Measurements from ENCODE around the gene ETFB.

The ETFB gene

DNA sequence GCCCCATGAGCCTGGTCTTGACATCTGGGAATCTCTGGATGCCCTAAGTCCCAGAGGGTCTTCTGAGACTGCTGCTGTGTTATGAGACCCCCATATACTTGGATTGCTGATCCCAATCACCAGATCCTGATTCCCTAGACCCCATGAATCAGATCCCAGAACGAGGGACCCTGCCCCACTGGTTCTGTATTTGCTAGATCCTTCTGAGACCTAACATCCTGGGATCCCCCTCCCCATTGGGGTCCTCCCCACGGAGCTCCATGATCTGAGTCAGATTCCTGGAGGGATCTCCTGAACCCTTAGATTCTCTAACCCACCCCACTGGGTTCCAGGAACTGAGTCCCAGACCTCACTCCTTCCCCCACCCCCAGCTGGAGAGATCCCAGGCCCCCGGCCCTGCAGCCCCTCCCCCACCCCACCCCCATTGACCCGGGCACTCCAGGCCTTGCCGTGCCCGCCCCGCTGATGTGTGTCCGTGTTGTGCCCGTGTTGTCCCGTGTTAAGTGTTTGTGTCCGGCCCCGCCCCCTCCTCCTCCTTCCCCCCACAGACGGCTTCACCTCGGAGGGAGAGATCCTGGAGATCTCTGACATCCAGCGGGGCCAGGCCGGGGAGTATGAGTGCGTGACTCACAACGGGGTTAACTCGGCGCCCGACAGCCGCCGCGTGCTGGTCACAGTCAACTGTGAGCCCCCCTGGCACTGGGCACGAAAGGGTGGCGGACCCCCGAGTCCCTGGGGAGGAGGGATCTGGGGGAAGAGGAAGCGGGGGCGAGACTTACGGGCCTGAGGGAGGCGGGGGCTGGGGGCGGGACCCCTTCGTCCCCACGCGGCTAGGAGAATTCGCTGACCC, 39.7 kb downstream of the ETFB start:
- DNase-seq = no peak

DNA sequence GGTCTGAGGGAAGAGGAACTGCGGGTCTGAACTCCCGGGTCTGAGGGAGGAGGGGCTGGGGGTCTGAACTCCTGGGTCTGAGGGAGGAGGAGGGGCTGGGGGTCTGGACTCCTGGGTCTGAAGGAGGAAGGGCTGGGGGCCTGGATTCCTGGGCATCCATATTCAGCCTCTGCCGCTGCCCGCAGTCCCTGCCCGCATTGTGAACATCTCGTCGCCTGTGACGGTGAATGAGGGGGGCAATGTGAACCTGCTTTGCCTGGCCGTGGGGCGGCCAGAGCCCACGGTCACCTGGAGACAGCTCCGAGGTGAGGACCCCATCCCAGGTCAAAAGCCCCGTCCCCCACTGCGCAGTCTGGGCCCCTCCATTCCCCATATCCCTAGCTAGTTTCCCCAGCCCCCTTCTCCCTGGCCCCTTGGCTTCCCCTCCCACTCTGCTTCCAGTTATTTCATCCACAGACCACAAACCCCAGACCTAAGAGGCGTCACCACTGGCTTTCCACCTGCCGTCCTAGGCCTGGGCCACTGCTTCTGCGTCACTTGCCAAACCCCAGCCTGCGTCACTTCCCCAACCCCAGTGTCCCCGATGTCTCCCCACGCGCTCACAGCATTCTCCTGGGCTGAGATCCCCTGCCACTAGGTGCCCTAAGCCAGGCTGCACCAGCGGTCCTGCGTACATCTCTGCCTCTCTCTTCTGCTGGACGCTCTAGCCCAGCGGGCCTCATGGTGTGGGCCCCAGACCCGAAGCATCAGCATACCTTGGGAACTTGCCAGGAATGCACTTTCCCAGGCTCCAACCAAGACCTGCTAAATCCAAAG, 40.8 kb downstream of the ETFB start:
- DNase-seq = no peak

DNA sequence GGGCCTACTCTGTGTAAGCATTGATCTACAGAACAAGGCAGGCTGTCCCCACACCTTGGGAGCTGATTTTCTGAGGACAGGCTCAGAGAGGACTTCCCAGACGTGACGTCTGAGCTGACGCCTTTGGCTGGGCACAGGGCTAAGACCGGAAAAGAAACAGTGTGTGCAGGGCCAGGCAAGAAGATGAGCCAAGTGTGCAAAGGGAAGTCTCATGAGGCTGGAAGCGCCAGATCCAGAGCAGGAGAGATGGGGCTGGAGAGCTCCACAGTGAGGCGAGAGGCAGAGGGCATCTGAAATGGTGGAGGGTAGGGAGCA, 42.1 kb downstream of the ETFB start:
- no peak for DNase-seq

DNA sequence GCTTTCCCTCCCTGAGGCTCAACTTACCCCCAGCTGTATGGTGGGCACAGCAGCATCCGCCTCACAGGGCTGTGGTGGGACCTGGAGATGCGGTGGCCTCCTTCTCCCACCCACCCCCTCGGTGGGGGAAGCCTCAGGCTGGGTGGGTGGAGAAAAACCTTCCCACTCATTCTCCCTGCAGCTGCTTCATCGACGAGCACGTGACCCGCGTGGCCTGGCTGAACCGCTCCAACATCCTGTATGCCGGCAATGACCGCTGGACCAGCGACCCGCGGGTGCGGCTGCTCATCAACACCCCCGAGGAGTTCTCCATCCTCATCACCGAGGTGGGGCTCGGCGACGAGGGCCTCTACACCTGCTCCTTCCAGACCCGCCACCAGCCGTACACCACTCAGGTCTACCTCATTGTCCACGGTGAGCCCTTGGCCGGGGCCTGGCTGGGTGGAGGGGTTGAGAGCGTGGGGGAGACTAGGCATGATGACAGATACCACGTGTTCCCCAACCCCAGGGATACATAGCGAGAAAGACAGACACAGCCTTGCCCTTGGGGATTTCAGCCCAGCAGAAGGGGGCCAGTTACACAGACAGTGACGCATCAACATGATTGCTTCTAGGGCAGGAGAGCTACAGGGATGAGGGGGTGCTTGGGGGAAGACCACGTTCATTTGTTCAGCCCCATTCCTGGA, 42.6 kb downstream of the ETFB start:
- DNase-seq = no peak

DNA sequence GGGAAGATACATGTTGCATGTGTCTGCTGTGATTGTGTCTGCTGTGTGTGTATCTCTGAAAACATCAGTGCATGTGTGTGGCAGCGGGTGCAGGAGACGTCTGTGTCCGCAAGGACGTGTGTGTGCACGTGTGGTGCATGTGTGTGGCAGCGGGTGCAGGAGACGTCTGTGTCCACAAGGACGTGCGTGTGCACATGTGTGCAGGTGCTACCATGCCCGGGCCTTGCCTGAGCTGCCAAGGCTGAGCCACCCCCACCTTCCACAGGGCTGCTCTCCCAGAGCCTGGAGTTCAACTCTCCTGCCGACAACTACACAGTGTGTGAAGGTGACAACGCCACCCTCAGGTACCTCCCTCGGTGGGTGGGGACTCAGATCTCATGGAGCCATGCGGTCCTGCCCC, 44.4 kb downstream of the ETFB start:
- no peak for DNase-seq

DNA sequence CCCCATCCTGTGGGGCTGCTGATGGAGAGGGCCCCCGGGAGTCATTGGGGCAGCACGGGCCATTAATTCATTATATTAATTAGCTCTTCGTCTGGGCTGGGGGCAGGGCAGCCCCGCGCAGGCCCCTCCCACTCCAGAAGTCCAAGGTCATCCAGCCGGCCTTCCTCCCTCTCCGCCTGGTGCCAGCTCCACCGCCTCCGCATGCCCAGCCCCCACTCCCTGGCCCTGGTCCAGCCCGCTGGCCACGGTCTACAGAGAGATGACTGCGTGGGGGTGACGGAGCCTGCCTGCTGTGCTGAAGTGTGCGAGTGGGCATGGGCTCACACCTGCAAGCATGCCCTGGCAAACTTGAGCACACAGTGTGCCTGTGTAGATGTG, 45.9 kb downstream of the ETFB start:
- no peak for DNase-seq

DNA sequence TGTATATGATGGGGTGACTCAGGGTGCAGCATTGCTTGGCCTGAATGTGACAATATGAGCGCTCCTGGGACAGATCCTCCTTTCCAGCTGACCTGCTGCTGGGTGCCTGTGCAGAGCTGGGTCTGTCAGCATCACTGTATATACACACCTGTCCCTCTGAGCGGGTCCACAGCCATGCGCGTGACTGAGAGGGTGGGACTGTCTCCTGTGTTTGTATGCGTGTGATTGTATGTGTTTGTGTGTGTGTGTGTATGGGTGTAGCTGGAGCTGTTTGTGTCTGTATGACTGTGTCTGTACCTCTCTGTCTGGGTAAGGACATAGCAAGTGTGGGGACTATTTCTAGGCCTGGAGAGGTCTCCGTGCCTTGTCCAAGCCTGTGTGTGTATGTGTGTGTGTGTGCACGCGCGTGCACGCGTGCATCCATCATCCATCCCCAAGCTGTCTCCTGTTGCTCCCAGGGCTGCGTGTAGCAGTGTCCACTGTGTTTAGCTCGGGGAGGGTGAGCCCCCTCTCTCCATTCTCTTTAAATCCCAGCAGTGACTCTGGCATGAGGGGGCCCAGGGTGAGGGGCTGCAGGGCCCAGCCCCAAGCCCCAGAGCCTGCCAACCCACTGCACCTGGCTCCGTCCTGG, 46.4 kb downstream of the ETFB start:
- no peak for DNase-seq

DNA sequence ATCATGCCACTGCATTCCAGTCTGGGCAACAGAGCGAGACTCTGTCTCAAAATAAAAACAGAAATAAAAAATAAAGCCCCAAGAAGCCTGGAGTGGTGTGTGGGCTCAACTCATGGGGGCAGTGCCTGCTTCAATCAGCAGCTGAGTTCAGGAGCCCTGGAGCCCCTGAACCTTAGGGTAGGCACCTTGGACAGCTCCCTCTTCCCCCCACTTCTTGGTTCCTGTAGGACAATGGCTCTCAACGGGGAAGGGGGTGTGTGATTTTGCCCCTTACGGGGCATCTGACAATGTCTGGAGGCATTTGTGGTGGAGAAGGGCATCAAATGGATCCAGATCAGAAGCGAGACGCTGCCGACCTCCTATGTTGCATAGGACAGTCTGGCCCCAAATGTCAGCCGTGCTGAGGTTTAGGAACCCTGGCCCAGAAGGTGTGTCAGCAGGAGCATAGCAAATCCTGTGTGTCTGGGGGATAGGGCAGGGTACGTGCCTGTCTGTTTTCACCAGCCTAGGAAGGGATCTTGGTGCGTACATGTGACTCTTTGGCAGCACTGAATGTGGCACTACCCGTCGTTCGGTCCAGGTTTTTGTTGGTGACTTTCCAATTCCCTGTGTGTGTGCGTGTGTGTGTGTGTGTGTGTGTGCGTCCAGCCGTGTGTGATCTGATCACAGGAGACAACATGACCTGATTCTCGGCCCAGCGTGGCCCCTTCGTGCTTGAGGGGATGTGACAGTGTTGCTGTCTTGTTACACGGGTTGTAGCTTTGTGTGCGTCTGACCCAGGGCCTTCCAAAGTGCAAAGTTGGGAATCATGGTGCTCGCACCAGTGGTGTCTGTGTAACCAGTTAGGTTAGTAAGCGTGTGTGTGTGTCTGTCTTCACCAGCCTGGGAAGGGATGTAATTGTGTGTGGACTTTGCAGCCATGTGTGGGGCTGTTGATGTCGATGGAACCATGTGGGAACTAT, 47.2 kb downstream of the ETFB start:
- no peak for DNase-seq

DNA sequence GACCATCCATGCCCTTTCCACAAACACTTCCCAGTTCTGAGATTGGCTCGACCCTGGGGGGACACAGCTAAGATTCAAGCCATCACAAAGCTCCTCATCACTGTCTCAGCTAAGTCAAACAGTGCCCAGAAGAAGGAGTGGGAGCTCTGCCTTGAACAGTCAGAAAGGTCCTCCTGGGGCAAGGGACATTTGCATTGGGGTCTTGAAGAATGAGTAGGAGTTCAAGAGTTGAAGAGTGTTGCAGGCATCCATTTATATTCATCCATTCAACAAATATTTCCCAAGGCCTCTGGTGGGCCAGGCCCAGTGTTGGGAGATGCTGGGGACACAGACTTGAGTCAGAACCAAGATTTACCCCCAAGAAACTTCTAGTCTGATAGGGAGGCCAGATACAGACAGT, 48.2 kb downstream of the ETFB start:
- no peak for DNase-seq

DNA sequence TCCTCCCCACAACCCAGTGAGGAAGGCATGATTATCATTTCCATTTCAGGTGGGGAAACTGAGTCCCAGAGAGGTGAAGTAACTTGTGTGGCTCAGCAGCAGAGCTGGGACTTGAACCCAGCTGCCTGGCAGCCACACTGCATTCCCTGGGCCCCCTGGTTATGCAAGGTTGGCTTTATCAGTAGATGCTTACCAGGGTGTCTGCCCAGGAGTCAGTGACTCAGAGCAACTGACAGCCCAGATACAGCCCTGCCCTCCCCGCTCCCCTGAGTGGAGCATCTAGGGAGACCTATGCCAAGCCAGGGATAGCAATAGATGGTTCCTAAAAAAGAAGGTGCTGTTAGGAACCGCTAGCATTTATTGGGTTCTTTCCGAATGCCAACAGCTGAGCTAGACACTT, 48.8 kb downstream of the ETFB start:
- no peak for DNase-seq

DNA sequence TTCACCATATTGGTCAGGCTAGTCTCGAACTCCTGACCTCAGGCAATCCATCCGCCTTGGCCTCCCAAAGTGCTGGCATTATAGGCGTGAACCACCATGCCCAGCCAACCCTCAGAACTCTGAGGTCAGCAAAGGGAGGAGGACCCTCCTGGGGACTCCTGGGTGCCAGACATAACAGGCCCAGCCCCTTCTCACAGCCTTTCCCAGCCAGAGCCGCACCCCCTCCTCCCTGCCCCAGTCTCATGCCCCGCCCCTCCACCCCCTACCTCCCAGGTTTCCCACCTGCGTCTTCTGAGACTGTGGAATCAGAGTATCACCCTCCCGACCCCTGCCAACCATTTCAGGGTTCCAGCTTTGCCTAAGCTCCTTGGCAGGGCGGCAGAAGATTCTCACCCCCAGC, 49.5 kb downstream of the ETFB start:
- DNase-seq = no peak

DNA sequence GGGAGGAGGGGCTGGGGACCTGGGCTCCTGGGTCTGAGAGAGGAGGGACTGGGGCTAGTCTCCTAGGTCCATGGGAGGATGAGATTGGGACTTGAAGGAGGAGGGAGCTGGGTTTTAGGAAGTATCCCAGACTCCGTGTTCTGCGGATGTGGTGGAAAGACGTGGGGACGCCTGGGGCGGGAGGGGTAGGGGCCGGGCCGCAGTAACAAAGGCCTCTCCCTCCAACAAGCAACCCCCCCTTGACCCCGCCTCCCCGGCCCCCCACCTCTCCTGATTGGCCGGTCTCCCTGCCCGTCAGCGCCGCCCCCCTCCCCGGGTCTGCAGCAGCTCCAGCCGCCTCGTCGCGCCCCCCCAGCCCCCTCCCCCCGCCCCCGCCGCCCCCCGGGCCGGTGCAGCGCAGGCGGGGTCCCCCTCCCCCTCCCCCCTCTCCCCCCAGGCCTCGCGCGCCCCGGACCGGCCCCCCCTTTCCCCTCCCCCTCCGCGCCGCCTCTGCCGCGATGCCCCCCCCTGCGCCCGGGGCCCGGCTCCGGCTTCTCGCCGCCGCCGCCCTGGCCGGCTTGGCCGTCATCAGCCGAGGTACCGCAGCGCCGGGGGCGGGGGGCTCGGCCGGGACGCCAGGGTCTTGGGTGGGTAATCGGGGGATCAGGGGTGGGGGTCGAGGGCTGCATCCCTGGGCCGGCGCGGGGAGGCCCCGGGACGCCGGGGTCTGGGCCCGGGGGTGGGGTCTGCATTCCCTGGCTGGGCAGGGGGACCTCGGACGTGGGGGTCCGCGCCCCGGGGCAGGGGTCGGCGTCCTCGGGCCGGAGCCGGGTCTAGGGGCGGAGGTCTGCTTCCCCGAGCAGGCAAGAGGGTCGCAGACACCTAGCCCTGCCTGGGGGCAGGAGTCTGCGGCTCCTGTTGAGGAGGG, 54.6 kb downstream of the ETFB start, which contains the start of gene IGLON5:
Gene IGLON5 (plus strand): TSS at position 294 of the 907 bp plus-strand sequence. CDS start 204 bp downstream, at position 498.
- DNase-seq = no peak

DNA sequence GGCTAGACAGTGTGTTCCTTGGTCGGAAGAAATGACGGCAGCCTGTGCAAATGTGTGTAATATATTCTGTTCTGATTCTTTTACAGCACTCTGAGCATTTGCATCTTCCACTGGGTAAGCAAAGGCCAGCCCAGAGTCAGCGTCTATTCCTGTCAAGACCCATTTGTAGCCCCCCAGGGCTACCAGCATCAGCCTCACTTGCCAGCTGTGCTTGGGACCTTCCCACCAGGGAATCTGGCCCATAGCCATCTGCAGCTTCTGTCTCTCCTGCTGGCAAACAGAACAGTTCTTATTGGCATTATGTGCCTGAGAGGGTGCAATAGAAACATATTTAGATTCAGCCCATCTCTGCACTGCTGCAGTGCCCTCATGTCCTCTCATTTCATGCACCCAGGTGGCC, 60.7 kb downstream of the ETFB start:
- no peak for DNase-seq

DNA sequence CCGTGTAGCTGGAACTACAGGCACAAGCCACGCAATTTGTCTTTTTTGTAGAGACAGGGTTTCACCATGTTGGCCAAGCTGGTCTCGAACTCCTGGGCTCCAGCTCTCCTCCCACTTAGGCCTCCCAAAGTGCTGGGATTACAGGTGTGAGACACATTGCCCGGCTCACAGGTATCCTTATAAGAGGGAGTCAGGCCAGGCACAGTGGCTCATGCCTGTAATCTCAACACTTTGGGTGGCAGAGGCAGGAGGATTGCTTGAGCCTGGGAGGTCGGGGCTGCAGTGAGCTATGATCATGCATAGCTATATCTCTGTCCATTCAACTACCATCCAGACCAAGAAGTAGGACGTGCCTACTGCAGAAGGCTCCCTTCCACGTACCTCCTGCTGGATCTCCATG, 64.9 kb downstream of the ETFB start:
- no peak for DNase-seq

DNA sequence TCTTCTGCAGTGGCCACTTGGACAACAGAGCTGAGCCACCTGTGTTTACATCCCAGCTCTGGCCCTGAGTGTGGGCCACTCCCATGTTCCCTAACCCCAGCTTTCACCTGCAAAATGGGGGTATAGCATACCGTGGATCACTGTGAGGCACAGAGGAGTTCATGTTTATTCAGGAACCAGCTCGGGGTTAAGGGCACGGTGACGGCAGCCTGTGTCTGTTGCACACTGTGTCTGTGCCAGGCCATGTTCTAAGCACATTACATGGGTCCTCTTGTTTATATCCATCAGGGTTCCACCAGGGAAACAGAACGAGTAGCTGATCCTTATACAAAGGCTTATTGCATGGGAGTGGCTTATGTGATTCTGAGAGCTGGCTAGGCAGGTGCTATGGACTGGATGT, 68.8 kb downstream of the ETFB start:
- no peak for DNase-seq

DNA sequence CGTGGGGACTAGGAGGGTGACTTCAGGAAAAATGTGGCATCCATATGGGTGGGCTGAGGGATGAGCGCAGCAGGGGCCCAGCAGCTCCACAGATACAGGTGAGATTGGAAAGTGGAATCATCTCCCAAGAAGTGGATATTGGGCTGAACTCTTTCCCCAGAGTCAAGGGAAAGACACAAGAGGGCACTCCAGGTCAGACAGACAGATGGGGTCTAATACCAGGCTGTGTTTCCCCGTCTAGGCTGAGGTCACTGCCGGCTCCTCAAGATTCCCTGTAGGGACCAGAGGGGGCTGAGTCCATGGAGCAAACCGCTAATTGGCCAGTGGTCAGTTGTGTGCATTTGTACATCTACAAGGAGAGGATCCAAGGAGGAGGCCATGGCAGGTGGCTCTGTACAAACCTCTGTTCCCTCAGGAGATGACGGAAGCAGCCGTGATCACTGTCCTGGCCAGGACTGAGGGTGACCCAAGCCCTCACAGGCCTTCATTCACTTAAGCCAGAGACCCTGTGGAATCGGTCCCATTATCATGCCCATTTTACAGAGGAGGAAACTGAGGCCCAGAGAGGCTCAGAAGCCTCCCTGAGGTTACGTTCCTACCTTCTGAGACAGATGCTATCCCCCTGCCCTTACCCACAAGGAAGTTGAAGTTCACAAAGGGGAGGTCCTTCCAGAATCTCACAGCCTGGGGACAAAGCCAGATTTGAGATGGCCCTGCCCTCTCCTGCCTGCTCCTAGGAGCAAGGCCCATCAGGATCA, 69.7 kb downstream of the ETFB start:
- no peak for DNase-seq

DNA sequence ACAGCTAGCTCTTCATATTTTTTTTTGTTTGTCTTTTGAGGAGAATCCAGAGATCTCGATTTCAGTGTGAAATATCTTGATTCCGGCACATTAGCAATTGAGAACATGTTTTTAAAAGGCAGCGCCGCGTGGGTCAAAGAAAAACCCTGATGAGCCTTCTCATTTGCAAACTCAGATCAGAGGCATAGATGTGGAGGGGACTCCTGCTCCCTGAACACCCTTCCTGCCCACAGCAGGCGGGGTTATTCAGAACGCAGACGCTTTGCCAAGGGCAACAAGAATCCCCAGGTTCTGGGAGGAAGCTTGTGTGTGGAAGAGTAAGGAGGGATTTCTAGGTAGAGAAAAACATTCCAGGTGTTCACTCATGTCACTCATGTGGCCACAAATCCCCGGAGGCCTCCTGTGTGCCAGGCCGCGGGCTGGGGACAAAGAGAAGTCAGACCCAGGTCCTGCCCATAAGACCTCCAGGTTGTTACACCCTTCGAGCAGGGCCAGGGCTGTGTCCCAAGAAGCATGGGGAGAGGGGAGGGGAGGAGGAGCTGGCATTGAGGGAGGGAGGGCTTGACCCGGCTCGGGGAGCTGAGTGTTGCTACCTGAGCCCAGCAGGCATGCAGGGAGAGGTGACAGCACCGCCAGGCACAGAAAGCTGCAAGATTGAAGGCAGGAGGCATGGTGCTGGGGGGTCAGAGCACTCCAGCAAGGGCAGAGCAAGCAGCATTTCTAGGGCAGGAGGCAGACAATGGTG, 70.6 kb downstream of the ETFB start:
- DNase-seq = no peak
